Smooth muscle cell (in vitro differentiated cells): Measurements from ENCODE around the gene FICD. TPM values are rescaled to one million over a fixed set of nuclear protein-coding genes. Genes with fewer than 3 reads are reported as not detected.

ENCODE experiments used
- DNase-seq: peaks from one replicate; lab custom pipeline; 2025; ENCODE audit not compliant: unreplicated experiment; lab: John Stamatoyannopoulos, UW
- H2AFZ ChIP-seq: fragments of 200-600 bp; sonication (generic); 2 replicates; pipeline ENCODE4 v1.6.0; 2016; ENCODE audit warnings: antibody characterized with exemption, low read depth, mild to moderate bottlenecking
- H3F3A ChIP-seq: fragments of 200-600 bp; sonication (generic); 2 replicates; pipeline ENCODE4 v1.6.0; 2017; ENCODE audit warnings: antibody characterized with exemption, low read depth
- H3K27ac ChIP-seq: fragments of 200-600 bp; sonication (generic); 2 replicates; pipeline ENCODE4 v1.5.1; 2016; ENCODE audit warnings: low read depth, mild to moderate bottlenecking
- H3K27me3 ChIP-seq: fragments of 200-600 bp; sonication (generic); 2 replicates; pipeline ENCODE4 v1.6.1; 2016; ENCODE audit warnings: low read depth, mild to moderate bottlenecking
- H3K36me3 ChIP-seq: fragments of 200-600 bp; sonication (generic); 2 replicates; pipeline ENCODE4 v1.5.1; 2016; ENCODE audit warnings: low read depth
- H3K4me1 ChIP-seq: fragments of 200-600 bp; sonication (generic); 2 replicates; pipeline ENCODE4 v1.5.1; 2016; ENCODE audit warnings: low read depth
- H3K4me2 ChIP-seq: fragments of 200-600 bp; sonication (generic); 2 replicates; pipeline ENCODE4 v1.6.0; 2016; ENCODE audit warnings: mild to moderate bottlenecking
- H3K4me3 ChIP-seq: fragments of 200-600 bp; sonication (generic); 2 replicates; pipeline ENCODE4 v1.5.1; 2016; ENCODE audit warnings: mild to moderate bottlenecking
- H3K79me2 ChIP-seq: fragments of 200-600 bp; sonication (generic); 2 replicates; pipeline ENCODE4 v1.6.0; 2016; ENCODE audit warnings: low read depth, mild to moderate bottlenecking
- H3K9ac ChIP-seq: fragments of 200-600 bp; sonication (generic); 2 replicates; pipeline ENCODE4 v1.6.0; 2016; ENCODE audit warnings: low read depth
- H3K9me3 ChIP-seq: fragments of 200-600 bp; sonication (generic); replicated peaks from 2 replicates; pipeline ENCODE4 v1.5.1; 2016; ENCODE audit warnings: low read depth
- H4K20me1 ChIP-seq: fragments of 200-600 bp; sonication (generic); 2 replicates; pipeline ENCODE4 v1.6.0; 2016; ENCODE audit warnings: low read depth
- WGBS: methylation state at CpG from one replicate; pipeline ENCODE4 v1.1.7; 2016; ENCODE audit warnings: low lambda C conversion rate; 5-methylcytosine and 5-hydroxymethylcytosine counted together
- polyA plus RNA-seq: library from polyadenylated mRNA; unstranded; fragments of >200 nt; fragmentation: Nextera tagmentation; extraction: Ambion mirVana; gene quantifications from 2 replicates; pipeline ENCODE4 v1.2.1, GENCODE V29; 2016
- total RNA-seq: library from RNA; depleted of rRNA; stranded (reverse); fragments of >200 nt; gene quantifications from 2 replicates; pipeline ENCODE4 v1.2.3, GENCODE V29; 2014
- TF ChIP-seq, protein P1 (sequence below): fragments of 200-600 bp; sonication (generic); IDR thresholded peaks from 2 replicates; pipeline ENCODE4 v1.5.1; 2017; ENCODE audit warnings: borderline replicate concordance, mild to moderate bottlenecking, antibody characterized with exemption; ENCODE audit not compliant: insufficient read depth, poor library complexity, severe bottlenecking

Gene FICD
- total and polyA plus RNA-seq, 2 experiments from 2014 or later = 6.8 to 7.5 TPM

DNA sequence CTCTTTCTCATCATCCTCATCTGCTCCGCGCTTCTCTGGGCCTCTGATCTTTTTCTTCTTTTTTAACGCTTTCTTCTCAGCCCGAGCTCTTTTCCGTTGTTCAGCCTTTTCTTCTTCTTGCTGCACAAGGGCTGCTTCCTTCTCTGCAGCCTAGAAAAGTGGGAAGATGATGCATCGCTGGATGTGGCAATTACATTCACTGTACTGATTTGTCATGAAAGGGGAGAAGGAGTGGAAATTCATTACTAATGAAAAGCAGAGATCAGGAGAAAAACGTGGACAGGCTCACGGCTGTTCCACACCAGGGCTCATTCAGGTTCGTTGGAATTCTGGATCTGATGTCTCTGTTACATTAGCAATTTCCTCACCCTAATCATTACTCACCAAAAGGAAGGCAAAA, 15.1 kb downstream of the FICD start:
- Histone ChIP-seq H3F3A (no peaks in the 10 kb centered on the region), H2AFZ (no peak overlapping the region), H3K4me1 (peaks cover 26% of the 10 kb centered on the region), H3K4me2 (no peak overlapping the region), H3K9me3 (no peaks in the 10 kb centered on the region), H4K20me1 (peaks cover 15% of the 10 kb centered on the region), H3K27ac (no peak overlapping the region), H3K4me3 (no peak overlapping the region), H3K79me2 (no peaks in the 10 kb centered on the region), H3K36me3 (peaks cover 24% of the 10 kb centered on the region), H3K9ac (no peak overlapping the region), H3K27me3 (no peaks in the 10 kb centered on the region)
- DNase-seq = no peak
- TF ChIP-seq, protein P1, sequence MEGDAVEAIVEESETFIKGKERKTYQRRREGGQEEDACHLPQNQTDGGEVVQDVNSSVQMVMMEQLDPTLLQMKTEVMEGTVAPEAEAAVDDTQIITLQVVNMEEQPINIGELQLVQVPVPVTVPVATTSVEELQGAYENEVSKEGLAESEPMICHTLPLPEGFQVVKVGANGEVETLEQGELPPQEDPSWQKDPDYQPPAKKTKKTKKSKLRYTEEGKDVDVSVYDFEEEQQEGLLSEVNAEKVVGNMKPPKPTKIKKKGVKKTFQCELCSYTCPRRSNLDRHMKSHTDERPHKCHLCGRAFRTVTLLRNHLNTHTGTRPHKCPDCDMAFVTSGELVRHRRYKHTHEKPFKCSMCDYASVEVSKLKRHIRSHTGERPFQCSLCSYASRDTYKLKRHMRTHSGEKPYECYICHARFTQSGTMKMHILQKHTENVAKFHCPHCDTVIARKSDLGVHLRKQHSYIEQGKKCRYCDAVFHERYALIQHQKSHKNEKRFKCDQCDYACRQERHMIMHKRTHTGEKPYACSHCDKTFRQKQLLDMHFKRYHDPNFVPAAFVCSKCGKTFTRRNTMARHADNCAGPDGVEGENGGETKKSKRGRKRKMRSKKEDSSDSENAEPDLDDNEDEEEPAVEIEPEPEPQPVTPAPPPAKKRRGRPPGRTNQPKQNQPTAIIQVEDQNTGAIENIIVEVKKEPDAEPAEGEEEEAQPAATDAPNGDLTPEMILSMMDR = no peak
- WGBS = 98% methylated on average over 9 of the region's 9 CpGs

DNA sequence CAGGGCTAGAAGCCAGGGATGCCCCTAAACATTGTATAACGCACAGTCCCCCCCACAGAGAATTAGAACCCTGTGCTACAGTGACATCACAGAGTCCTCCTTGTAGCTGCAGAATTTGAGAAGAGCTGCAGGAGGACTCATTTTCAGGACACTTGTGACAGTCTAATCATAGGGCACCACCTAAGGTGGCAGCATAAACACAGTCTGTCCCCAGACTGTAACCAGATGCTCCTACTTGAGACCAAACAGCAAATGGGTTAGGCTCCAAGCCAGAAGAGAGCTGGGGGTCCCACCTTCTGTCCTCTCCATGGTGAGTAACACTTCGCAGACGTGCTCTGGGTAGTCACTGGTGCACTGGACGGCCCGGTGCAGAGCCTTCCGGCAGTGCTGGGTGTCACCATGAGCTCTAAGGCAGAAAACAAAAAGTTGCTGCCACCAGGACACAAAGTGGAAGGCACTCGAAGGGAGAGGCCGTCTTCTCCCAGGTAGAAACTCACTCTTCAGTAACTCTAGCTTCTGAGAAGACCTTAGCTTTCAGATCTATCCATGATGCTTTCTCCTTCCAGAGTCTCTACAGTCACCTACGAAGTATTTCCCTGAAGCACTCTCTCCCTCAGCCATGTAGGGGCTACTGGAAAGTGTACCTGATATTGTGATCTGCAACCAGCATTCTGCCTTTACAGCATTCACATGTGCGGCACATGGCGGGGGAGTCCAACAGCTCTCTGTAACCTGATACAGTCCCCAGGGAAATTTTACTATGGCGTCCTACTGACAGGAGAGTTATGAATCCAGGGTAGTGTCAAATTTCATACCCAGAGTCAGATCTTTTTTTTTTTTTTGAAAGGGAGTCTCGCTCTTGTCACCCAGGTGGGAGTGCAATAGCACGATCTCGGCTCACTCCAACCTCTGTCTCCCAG, 17.1 kb downstream of the FICD start:
- Histone ChIP-seq H3K9ac (no peak overlapping the region), H3K4me1 (peaks cover 10% of the 10 kb centered on the region), H3K79me2 (no peaks in the 10 kb centered on the region), H4K20me1 (peaks cover 21% of the 10 kb centered on the region), H3K4me3 (no peak overlapping the region), H3K9me3 (no peaks in the 10 kb centered on the region), H3K4me2 (no peak overlapping the region), H3K27ac (no peak overlapping the region), H3K27me3 (no peaks in the 10 kb centered on the region), H2AFZ (no peak overlapping the region), H3F3A (no peaks in the 10 kb centered on the region), H3K36me3 (peaks cover 36% of the 10 kb centered on the region)
- no peak for DNase-seq
- TF ChIP-seq, protein P1 = no peak
- WGBS = 95% methylated on average over 15 of the region's 15 CpGs

DNA sequence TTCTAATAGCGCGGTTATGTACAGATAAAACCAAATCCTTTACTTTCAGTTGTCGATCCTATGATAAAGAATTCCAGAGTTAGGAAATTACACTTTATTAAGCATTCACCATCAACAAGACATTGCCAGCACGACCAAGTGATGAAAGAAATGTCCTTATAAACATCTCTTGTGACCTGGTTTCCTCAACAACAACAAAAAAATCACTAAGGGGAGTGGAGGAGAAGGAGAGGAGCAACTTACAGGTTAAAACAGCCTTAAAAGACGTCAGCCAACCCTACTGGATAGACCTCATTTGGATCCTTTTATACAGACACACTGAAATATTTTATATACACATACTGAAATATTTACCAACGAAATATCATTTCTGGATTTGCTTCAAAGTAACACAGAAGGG, 23.1 kb downstream of the FICD start:
- Histone ChIP-seq H3K27ac (no peak overlapping the region), H3K9ac (no peak overlapping the region), H3K4me2 (no peak overlapping the region), H2AFZ (no peak overlapping the region), H3K36me3 (peaks cover 29% of the 10 kb centered on the region), H3F3A (no peaks in the 10 kb centered on the region), H3K9me3 (no peaks in the 10 kb centered on the region), H3K27me3 (no peaks in the 10 kb centered on the region), H3K79me2 (peaks cover 28% of the 10 kb centered on the region), H3K4me1 (no peaks in the 10 kb centered on the region), H3K4me3 (no peak overlapping the region), H4K20me1 (peaks cover 76% of the 10 kb centered on the region)
- TF ChIP-seq, protein P1 = no peak
- DNase-seq = no peak
- WGBS = 90% methylated on average over 6 of the region's 6 CpGs
